Renal cortical epithelial cell (primary cell): ENCODE results near the gene RXFP4. TPM values are rescaled to one million over a fixed set of nuclear protein-coding genes. Genes with fewer than 3 reads are reported as not detected.
"Not testable (repeated sequence)": the region's sequence is repeated elsewhere in the genome, so short reads cannot be mapped to it uniquely, and the experiment has no call there.

Experiments
- DNase-seq: peaks from one replicate; pipeline ENCODE4 v3.0.0-alpha.2; 2011; ENCODE audit warnings: low read depth
- total RNA-seq: library from RNA; depleted of rRNA; stranded (reverse); fragments of >200 nt; gene quantifications from 2 replicates; pipeline ENCODE4 v1.2.3, GENCODE V29; 2014

The RXFP4 gene
- total RNA-seq, 1 donor from 2014 or later, result not detected

GRCh38 chr1:155978325-155978972, 37.0 kb downstream of the RXFP4 start, which contains the start of gene ARHGEF2:
Gene ARHGEF2, minus strand, starts transcription at chr1:155978547. Its CDS starts 120 bp downstream, at chr1:155978427.
- DNase-seq, result no peak

GRCh38 chr1:155978973-155979429, 37.6 kb downstream of the RXFP4 start:
- no peak for DNase-seq

GRCh38 chr1:155979597-155980343, 38.3 kb downstream of the RXFP4 start:
- DNase-seq, result no peak

DNA sequence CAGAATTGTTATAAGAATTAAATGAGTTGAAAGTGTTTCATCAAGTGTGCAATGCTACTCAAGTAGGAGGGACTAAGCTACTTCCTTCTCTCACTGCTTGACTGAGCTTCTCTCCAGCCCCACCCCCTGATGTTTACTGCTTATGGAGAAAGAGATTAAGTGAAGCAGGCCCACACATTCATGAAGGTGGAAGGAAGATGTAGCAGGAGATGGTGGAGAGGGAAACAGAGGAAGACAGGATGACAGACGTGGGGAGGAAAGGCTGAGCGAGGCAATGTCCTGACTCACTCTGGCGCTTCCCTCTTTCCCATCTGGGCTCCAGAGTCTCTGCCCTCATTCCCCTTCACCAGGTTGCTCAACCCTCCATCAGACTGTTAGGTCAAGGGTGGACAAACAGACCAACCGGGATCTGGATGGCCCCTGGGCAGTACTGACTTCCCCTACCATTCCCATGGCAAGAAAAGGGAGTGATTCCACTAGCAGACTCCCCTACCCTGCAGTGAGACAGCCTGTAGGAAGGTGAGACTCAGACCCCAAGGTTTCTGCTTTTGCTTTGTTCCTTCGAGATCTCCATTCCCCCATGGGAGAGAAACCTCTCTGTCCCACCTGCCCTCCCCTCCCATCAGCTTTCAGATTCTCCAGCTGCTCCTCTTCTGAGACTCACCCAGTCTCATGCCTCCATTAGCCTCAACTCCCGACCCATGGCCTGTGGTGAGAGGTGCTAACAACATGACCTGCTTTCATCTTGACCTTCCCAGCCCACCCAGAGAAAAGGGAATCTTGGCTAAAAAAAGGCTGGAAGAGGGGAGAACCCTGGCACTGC, 40.0 kb downstream of the RXFP4 start:
- peak; percentile 82 for DNase-seq

- no peak for DNase-seq
These were observed 40.7 kb downstream of the RXFP4 start for GRCh38 chr1:155982106-155982505.

- DNase-seq, result peak; percentile 62
These were observed 42.0 kb downstream of the RXFP4 start for GRCh38 chr1:155983191-155984024.

- no peak for DNase-seq
These were observed 42.9 kb downstream of the RXFP4 start for GRCh38 chr1:155984341-155984740.

DNA sequence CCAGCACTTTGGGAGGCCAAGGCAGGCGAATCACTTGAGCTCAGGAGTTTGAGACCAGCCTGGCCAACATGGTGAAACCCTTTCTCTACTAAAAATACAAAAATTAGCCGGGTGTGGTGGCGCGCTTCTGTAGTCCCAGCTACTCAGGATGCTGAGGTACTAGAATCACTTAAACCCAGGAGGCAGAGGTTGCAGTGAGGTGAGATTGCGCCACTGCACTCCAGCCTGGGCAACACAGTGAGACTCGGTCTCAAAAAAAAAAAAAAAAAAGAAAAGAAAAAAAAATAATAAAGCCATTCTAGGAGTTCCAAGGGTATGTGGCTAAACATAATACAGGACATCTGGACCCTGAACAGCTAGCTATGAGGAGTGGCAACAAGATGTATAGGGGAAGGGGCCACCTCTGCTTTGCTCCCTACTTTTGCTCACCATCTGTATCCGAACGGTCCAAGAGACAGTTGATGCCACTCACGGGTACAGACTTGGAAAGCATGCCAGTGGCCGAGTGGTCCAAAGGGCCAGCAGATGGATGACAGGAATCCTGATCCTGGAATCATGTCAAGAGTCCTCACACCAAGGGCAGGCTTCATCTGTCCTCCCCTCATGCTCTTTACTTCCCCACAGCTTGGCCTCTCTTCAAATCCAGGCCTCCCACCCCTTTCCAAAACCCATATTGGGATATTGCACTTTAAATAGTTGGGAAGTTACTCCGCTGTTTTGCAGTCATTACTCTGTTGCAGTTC, 43.6 kb downstream of the RXFP4 start:
- not testable (repeated sequence) for DNase-seq

DNA sequence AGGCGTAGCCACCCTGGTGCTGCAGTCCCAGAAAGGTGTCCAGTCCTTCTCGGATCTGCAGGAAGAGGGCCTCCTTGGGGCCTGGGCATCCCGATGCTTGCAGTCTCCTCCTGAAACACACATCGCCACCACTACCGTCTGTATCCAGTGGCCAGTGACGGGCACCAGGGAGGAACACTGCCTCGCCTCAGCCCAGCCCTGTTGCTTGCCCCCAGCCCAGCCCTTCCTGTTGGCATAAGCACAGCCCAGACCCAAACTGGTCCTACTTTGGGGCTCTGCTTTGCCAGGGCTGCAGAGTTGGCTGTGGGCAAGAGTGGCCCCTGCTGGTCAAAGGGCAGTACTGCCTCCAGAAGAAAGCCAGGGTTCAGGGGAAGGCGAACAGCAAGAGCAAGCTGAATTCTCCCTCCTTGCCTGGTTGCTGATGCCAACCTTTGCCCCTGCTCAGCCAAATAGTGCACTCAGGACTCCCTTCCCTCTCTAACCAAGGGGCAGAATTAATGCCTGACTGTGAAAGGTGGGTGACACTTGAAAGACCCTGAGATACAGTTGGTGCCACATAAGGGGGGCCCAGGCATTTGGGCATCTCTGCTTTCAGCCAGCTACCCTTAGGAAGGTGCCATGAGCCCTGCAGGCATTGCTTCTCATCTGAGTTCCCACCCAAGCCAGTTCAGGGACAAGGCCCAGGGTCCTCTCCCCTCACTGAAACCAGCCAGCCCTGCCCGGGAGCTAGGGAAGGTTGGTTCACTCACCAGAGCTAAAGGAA, 48.0 kb downstream of the RXFP4 start:
- peak; percentile 48 for DNase-seq

DNA sequence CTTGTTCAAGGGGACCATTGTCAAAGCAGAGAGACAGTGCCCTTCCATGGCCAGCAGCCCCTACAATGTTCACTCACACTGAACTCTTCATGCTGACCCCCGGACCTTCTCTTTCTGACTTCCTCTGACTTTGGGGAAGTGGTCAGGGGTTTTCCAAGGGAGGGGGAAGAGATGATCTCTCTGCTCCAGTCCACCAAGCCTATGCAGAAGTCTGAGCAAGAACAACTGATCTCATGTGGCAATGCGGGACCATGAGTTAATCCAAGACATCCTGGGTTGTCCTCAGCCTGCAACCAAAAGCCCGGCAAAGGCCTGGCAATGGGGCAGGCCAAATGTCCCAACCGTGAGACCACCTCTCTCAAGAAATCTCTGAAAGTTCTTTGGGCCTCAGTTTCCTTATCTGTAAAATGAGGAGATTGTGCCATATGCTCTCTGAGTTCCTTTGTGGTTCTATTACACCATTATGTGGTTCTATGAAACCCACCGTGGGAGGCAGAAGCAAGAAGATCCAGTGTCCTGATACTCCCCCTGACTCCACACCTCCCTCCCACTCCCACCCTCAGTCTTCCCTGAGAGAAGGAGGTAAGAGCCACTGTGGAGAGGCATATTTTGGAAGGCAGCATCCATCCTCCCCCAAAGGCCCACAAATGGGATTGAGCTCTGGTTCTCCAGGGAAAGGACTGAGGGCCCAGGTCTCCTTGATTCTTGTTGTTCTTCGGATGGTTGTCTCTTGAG, 48.7 kb downstream of the RXFP4 start:
- DNase-seq, result no peak

Other genes starting within 250 kb of the RXFP4 start
- 17.4 and 46.1 TPM in 2 replicates for gene GON4L, start 84.4 kb upstream of the RXFP4 start, total RNA-seq
- 20.3 and 35.1 TPM in 2 replicates for gene SYT11, start 82.1 kb upstream of the RXFP4 start, total RNA-seq
- gene RIT1, start 30.3 kb upstream of the RXFP4 start, total RNA-seq, result 38.4 and 88.2 TPM in 2 replicates
- 16.8 and 39.1 TPM in 2 replicates for gene KHDC4, start 7.2 kb upstream of the RXFP4 start, total RNA-seq
- 36.8 and 53.6 TPM in 2 replicates for gene ARHGEF2, start 36.9 kb downstream of the RXFP4 start, total RNA-seq
- 366 and 540 TPM in 2 replicates for gene SSR2, start 79.3 kb downstream of the RXFP4 start, total RNA-seq
- gene UBQLN4, start 112.2 kb downstream of the RXFP4 start, total RNA-seq, result 16.0 and 25.2 TPM in 2 replicates
- 53.6 and 79.0 TPM in 2 replicates for gene LAMTOR2, start 113.1 kb downstream of the RXFP4 start, total RNA-seq
- gene RAB25, start 119.5 kb downstream of the RXFP4 start, total RNA-seq, result 0.50 and 43.9 TPM in 2 replicates
- 5.0 and 7.1 TPM in 2 replicates for gene MEX3A, start 140.8 kb downstream of the RXFP4 start, total RNA-seq
- 420 and 617 TPM in 2 replicates for gene LMNA, start 173.1 kb downstream of the RXFP4 start, total RNA-seq
- 0.69 and 7.4 TPM in 2 replicates for gene SEMA4A, start 211.9 kb downstream of the RXFP4 start, total RNA-seq